GM21423 (cell line): Measurements from ENCODE around the gene CORO1C.

ENCODE experiments used
- ATAC-seq: cut with Tn5 transposase; IDR thresholded peaks from one replicate; pipeline ENCODE4 v1.9.1; 2021; ENCODE audit warnings: mild to moderate bottlenecking, moderate library complexity; ENCODE audit not compliant: unreplicated experiment

Gene CORO1C

GRCh38 chr12:108727868-108728735, 3.2 kb downstream of the CORO1C start:
- ATAC-seq: no peak

- ATAC-seq: no peak
Observed at GRCh38 chr12:108727161-108727560, 4.2 kb downstream of the CORO1C start.

DNA sequence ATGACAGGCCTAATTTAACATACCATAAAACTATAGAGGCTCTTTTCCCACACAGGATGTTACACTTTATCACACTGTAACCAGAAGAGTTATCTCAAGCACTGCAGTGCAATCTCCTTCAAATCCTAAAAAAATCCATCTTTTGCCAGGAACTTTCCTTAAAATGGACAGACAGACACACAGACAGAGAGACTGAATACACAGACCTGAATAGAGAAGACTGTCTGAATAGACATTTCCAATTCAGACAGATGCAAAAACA, 6.5 kb downstream of the CORO1C start:
- no peak for ATAC-seq

- peak; percentile 55 for ATAC-seq
Observed at GRCh38 chr12:108724054-108724889, 7.0 kb downstream of the CORO1C start.

DNA sequence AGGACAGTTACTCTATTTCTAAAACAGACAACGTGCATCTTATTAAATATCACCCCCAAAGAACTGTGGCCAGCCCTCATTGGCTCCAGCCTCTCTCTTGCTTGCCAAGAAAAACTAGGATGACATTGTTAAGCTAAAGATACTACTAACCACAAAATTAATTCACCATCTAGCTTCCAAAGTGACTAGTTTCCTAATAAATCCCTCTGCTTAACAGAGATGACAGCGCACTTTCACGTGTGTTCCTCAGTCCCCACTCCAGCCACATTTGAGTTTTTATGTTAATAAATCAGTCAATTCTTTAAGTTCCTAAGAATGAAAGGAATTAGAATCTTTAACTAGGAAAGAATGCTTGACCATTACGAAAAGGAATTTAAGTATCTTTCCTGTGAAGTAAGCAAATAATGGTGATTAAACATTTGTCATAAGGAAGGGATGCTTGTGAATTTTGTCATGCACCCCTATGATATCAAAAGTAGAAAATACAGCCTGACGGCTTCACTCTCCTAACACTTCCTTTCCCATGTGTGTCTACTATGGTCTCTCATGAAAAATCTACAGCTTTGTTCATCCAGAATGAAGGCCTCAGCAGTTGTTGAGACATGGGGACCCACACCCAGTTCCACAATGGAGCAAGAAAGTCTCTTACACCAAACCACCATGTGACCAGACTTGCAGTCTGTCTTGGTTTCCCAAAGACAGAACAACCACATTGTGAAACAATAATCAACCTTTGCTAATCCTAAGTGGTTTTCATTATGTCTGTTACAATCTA, 8.1 kb downstream of the CORO1C start:
- no peak for ATAC-seq

- ATAC-seq: no peak
Observed at GRCh38 chr12:108722463-108722862, 8.9 kb downstream of the CORO1C start.

DNA sequence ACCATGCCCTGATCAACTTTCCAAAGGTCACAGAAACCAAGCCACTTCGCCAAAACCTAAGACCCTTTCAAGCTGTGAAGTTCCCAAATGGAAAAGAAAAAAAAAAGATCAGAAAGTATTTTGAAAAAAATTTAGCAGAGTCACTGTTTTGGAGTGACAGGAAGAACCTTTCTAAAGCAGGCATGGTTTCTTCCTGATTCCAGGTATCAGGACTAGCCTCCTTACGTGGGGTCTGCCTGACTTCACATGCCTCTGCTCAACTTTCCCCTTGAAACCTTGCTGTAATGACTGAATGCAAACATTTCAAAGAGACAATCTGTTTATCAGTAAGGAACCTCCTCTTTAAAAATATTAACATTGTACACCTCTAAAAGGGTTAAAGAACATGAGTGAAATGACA, 9.5 kb downstream of the CORO1C start:
- ATAC-seq: no peak

GRCh38 chr12:108720757-108721514, 10.4 kb downstream of the CORO1C start:
- ATAC-seq: no peak

DNA sequence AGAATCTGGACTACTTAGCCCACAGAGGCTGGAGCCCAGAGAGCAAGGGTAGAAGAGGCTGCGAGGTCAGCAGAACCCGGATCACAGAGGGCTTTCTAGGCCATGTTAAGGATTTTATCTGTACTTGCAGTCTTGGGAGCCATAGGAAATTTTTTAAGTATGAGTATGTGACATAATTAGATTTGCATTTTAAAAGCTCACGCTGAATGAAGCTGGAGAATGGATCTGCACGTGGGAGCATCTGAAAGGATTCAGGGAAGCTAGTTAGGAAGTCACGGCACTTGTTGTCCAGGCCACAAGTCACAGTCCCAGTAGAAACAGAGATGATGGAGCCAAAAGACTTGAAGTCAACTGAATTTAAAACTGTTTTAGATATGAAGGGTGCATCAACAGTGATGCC, 14.1 kb downstream of the CORO1C start:
- ATAC-seq: no peak

- ATAC-seq: no peak
Observed at GRCh38 chr12:108714866-108715265, 16.5 kb downstream of the CORO1C start.

DNA sequence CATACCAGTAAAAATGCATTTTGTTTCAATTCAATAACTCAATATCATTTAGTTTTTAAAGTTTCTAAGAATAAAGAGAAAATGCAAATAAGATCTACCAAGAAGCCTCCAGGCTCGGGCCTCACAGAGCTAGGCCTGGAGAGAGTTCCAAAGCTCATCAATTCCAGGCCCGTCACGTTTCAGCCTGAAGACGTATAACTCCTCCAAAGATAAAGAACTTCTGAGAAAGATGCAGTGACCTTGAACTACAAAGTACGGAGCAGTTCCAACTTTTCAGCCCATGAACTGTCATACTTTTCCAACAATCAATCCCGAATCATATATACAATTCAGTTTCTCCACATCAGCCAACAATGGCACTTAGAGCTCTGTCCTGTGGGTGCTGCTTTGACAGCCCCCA, 17.8 kb downstream of the CORO1C start:
- ATAC-seq: no peak

- ATAC-seq: no peak
Observed at GRCh38 chr12:108712925-108713203, 18.5 kb downstream of the CORO1C start.

DNA sequence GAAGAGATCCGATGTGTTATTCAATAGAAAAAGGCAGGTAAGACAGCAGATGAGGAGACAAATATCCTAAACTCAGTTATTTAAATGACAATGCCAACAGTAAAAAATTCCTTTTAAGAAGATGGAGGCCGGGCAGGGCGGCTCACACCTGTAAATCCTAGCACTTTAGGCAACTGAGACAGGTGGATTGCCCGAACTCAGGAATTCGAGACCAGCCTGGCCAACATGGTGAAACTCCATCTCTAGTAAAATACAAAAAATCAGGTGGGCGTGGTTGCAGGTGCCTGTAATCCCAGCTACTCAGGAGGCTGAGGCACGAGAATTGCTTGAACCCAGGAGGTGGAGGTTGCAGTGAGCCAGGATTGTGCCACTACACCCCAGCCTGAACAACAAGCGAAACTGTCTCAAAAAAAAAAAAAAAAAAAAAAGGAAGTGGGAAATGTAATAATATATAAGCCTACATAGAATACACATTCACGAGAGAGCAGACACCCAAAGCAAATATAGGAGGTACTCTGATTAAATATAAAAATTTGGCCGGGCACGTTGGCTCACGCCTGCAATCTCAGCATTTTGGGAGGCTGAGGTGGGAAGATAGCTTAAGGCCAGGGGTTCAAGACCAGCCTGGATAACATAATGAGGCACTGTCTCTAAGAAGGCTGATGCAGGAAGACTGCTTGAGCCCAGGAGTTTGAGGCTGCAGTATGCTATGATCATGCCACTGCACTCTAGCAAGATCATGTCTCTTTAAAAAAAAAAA, 19.0 kb downstream of the CORO1C start:
- ATAC-seq: no peak

DNA sequence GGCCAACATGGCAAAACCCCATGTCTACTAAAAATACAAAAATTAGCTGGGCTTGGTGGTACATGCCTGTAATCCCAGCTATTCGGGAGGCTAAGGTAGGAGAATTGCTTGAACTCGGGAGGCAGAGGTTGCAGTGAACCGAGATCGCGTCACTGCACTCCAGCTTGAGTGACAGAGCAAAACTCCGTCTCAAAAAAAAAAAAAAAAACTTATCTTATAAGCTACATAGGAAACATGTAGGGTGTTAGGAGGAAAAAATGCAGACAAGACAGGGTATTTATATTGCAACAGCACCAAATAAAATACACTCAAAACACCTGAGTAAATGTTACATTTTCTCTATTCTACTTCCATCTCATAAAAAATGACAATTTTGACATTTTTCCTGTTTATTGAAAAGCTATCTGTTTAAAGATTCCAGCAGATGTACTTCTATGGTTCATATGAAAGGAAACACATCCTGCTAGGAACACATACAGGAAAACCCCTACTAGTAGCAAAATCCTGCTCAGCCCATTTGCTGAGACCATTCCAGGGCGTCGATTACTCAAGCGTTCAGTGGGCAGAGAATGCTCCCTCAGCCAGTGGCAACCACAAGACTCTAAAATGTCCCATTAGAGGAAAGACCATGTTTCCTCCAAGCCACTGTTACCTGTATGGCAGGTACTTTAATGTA, 19.7 kb downstream of the CORO1C start:
- no peak for ATAC-seq

DNA sequence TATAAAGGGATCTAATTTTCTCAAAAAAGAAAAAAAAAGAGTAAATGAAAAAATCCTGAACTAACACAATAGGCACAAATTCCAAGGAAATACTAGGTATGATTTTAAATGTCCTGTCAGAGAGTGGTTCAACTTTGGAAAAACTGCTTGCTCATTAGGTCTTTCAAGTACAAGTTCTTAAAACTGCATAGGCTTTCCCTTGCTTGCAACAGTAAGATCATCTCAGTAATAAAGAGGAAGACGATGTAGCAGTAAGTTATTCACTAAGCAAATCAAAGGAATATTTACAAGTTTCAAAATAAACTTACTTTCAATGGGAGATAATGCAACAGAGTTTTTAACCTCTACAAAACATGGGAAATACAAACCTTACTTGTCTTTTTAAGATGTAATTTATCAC, 21.6 kb downstream of the CORO1C start:
- ATAC-seq: no peak

DNA sequence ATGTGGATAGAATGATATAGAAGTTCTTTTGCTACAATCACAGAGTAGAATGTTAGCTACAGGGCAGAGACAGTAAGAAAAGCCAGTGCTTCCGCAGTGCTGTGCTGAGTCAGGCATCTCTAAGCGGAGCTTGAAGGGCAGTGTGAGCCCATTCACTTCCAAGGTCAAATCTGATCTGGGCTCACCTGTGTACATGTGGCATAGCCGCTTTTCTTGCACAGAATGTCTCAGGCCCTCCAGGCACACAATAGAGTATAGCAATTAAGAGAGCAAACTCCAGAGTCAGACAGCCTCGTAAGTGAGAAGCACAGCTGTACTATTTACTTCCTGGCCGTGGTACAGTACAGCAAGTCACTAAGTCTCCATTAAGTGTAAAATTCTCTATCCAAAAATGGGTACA, 26.8 kb downstream of the CORO1C start:
- no peak for ATAC-seq

GRCh38 chr12:108702595-108703320, 28.6 kb downstream of the CORO1C start:
- no peak for ATAC-seq

DNA sequence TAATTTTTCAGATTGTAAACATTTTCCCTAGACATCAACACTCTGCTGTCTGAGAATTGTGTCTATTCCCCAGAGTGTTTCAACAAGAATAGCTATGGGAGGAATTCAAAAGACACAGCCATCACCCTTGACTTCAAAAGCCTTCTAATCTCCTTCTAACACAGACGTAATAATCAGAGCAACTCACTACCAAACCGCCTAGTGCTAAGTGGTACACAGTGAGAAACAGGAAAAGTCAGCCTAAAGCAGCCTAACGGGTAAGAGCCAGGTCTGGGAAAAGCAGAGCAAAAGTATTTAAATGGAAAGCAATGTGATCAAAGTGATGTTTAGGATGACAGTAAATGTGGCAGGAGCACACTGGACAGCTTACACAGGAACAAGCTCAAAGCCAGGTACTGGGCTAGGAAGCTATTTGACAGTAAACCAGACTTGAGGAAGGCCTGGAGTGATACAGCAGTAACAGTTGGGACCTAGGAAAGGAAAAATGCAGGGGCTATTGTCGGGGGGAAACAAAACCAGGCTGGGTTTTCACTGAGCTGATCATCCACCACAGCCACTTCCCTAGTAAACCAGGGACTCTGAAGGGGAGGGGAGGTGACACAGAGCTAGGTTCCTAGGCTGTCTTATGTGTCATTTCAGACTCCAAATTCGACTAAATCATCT, 29.4 kb downstream of the CORO1C start:
- no peak for ATAC-seq
